Astrocyte (in vitro differentiated cells and primary cell): ENCODE data around the gene IQCH. TPM values are rescaled to one million over a fixed set of nuclear protein-coding genes. Genes with fewer than 3 reads are reported as not detected.

Experiments used
- DNase-seq: peaks from one replicate; pipeline ENCODE4 v3.0.0-alpha.2; 2010; ENCODE audit warnings: low read depth
- FAIRE-seq: peaks from 2 replicates; lab custom pipeline; 2011; peaks lifted over from hg19 to GRCh38; lab: Jason Lieb, UNC
- H2AFZ ChIP-seq: 2 replicates; pipeline ENCODE4 v1.6.0; 2012; ENCODE audit warnings: low read depth, low read length, inconsistent platforms
- H3K27ac ChIP-seq: 2 replicates; pipeline ENCODE4 v1.5.1; 2011; ENCODE audit warnings: low read depth, low read length, inconsistent platforms
- H3K27me3 ChIP-seq: 2 replicates; pipeline ENCODE4 v1.6.0; 2011; ENCODE audit warnings: low read length, inconsistent platforms; ENCODE audit not compliant: insufficient read depth
- H3K36me3 ChIP-seq: 2 replicates; pipeline ENCODE4 v1.5.1; 2011; ENCODE audit warnings: low read length, inconsistent platforms; ENCODE audit not compliant: insufficient read depth
- H3K4me1 ChIP-seq: 2 replicates; pipeline ENCODE4 v1.5.1; 2011; ENCODE audit warnings: low read length, inconsistent platforms; ENCODE audit not compliant: insufficient read depth
- H3K4me2 ChIP-seq: 2 replicates; pipeline ENCODE4 v1.6.0; 2012; ENCODE audit warnings: low read length, inconsistent platforms
- H3K4me3 ChIP-seq: 2 replicates; pipeline ENCODE4 v1.5.1; 2011; ENCODE audit warnings: low read depth, mild to moderate bottlenecking, low read length, inconsistent platforms; ENCODE audit not compliant: insufficient read depth
- H3K79me2 ChIP-seq: 2 replicates; pipeline ENCODE4 v1.6.0; 2012; ENCODE audit warnings: mild to moderate bottlenecking, low read length, inconsistent platforms; ENCODE audit not compliant: insufficient read depth
- H3K9ac ChIP-seq: 2 replicates; pipeline ENCODE4 v1.6.0; 2012; ENCODE audit warnings: mild to moderate bottlenecking, low read length, inconsistent platforms
- H3K9me3 ChIP-seq: 2 replicates; pipeline ENCODE4 v1.5.1; 2012; ENCODE audit warnings: low read depth, mild to moderate bottlenecking, low read length, inconsistent platforms; ENCODE audit not compliant: insufficient read depth
- H4K20me1 ChIP-seq: 2 replicates; pipeline ENCODE4 v1.6.0; 2012; ENCODE audit warnings: low read length, inconsistent platforms; ENCODE audit not compliant: insufficient read depth
- H3K27ac Mint-ChIP-seq: one replicate; pipeline ENCODE4 v1.8.0; 2021; ENCODE audit warnings: mild to moderate bottlenecking, mixed read lengths; ENCODE audit not compliant: unreplicated experiment
- H3K27me3 Mint-ChIP-seq: one replicate; pipeline ENCODE4 v1.8.0; 2021; ENCODE audit warnings: low read depth, mixed read lengths; ENCODE audit not compliant: unreplicated experiment
- H3K36me3 Mint-ChIP-seq: one replicate; pipeline ENCODE4 v1.8.0; 2021; ENCODE audit warnings: low read depth, mixed read lengths; ENCODE audit not compliant: unreplicated experiment
- H3K4me1 Mint-ChIP-seq: one replicate; pipeline ENCODE4 v1.8.0; 2021; ENCODE audit warnings: low read depth, mixed read lengths; ENCODE audit not compliant: unreplicated experiment
- H3K4me3 Mint-ChIP-seq: one replicate; pipeline ENCODE4 v1.8.0; 2021; ENCODE audit warnings: mild to moderate bottlenecking, moderate library complexity, mixed read lengths; ENCODE audit not compliant: unreplicated experiment
- H3K9me3 Mint-ChIP-seq: one replicate; pipeline ENCODE4 v1.8.0; 2021; ENCODE audit warnings: mild to moderate bottlenecking, mixed read lengths; ENCODE audit not compliant: unreplicated experiment
- CTCF ChIP-seq: IDR thresholded peaks from 2 replicates; pipeline ENCODE4 v1.5.1; 2011; ENCODE audit warnings: low read depth, mild to moderate bottlenecking, inconsistent platforms, low read length, moderate library complexity; ENCODE audit not compliant: insufficient read depth
- EZH2 ChIP-seq: IDR thresholded peaks from 2 replicates; pipeline ENCODE4 v1.6.1; 2012; ENCODE audit warnings: mild to moderate bottlenecking, low read length, inconsistent platforms; ENCODE audit not compliant: insufficient read depth
- total RNA-seq: library from RNA; stranded (reverse); gene quantifications from 2 replicates; pipeline ENCODE4 v1.2.1, GENCODE V29; 2021

The IQCH gene
- total RNA-seq, 1 donor from 2014 or later, result 2.7 TPM

- Mint-ChIP-seq H3K36me3 (no peaks in the 10 kb centered on the region), H3K27me3 (no peaks in the 10 kb centered on the region), H3K4me1 (peaks cover 2% of the 10 kb centered on the region), H3K27ac (no peak overlapping the region), H3K9me3 (no peaks in the 10 kb centered on the region), H3K4me3 (no peak overlapping the region)
- Histone ChIP-seq H3K27ac (no peak overlapping the region), H3K27me3 (no peaks in the 10 kb centered on the region), H4K20me1 (no peaks in the 10 kb centered on the region), H3K4me2 (no peak overlapping the region), H2AFZ (no peak overlapping the region), H3K9ac (no peak overlapping the region), H3K4me3 (no peak overlapping the region), H3K4me1 (no peaks in the 10 kb centered on the region), H3K79me2 (no peaks in the 10 kb centered on the region), H3K9me3 (no peaks in the 10 kb centered on the region), H3K36me3 (no peaks in the 10 kb centered on the region)
- TF ChIP-seq EZH2, result no peak
- no peak for TF ChIP-seq CTCF
- no peak for DNase-seq
- FAIRE-seq, result no peak
These were observed 65.4 kb downstream of the IQCH start for GRCh38 chr15:67319961-67320360.

- TF ChIP-seq EZH2 (no peak), CTCF (no peak)
- no peaks in the 10 kb centered on the region for H3K27me3 ChIP-seq
- Mint-ChIP-seq H3K36me3 (no peaks in the 10 kb centered on the region), H3K4me3 (no peak overlapping the region), H3K27ac (no peak overlapping the region), H3K9me3 (no peaks in the 10 kb centered on the region), H3K27me3 (no peaks in the 10 kb centered on the region), H3K4me1 (peaks cover 2% of the 10 kb centered on the region)
- no peak overlapping the region for H2AFZ ChIP-seq
- no peaks in the 10 kb centered on the region for H4K20me1 ChIP-seq
- no peaks in the 10 kb centered on the region for H3K4me1 ChIP-seq
- H3K9ac ChIP-seq, result no peak overlapping the region
- H3K9me3 ChIP-seq, result no peaks in the 10 kb centered on the region
- H3K79me2 ChIP-seq, result no peaks in the 10 kb centered on the region
- no peak for FAIRE-seq
- no peak overlapping the region for H3K27ac ChIP-seq
- no peaks in the 10 kb centered on the region for H3K36me3 ChIP-seq
- no peak overlapping the region for H3K4me3 ChIP-seq
- H3K4me2 ChIP-seq, result no peak overlapping the region
- DNase-seq, result no peak
These were observed 66.8 kb downstream of the IQCH start for GRCh38 chr15:67321352-67321751.

- H2AFZ ChIP-seq, result no peak overlapping the region
- no peak overlapping the region for H3K9ac ChIP-seq
- no peak overlapping the region for H3K4me2 ChIP-seq
- TF ChIP-seq EZH2 (no peak), CTCF (no peak)
- H4K20me1 ChIP-seq, result no peaks in the 10 kb centered on the region
- H3K9me3 ChIP-seq, result peaks cover 2% of the 10 kb centered on the region
- H3K36me3 ChIP-seq, result no peaks in the 10 kb centered on the region
- FAIRE-seq (no peak), DNase-seq (peak; percentile 39)
- no peak overlapping the region for H3K4me3 Mint-ChIP-seq
- H3K9me3 Mint-ChIP-seq, result no peaks in the 10 kb centered on the region
- H3K4me1 ChIP-seq, result no peaks in the 10 kb centered on the region
- no peaks in the 10 kb centered on the region for H3K27me3 Mint-ChIP-seq
- H3K27ac Mint-ChIP-seq, result no peak overlapping the region
- H3K4me3 ChIP-seq, result no peak overlapping the region
- no peak overlapping the region for H3K27ac ChIP-seq
- no peaks in the 10 kb centered on the region for H3K79me2 ChIP-seq
- peaks cover 2% of the 10 kb centered on the region for H3K4me1 Mint-ChIP-seq
- no peaks in the 10 kb centered on the region for H3K27me3 ChIP-seq
- H3K36me3 Mint-ChIP-seq, result no peaks in the 10 kb centered on the region
These were observed 67.9 kb downstream of the IQCH start for GRCh38 chr15:67322481-67322880.
